Kidney (tissue), 14 donors: ENCODE data around the gene CAMK4. TPM values are rescaled to one million over a fixed set of nuclear protein-coding genes. Genes with fewer than 3 reads are reported as not detected.

Experiments
- DNase-seq, 5 donors: peaks; one replicate each; pipeline ENCODE4 v3.0.0-alpha.2; 2013 to 2020
- FAIRE-seq: peaks from 2 replicates; lab custom pipeline; 2012; peaks lifted over from hg19 to GRCh38; lab: Jason Lieb, UNC
- H3K27ac ChIP-seq, 2 donors: one replicate each; pipeline ENCODE4 v1.7.0; 2013; ENCODE audit warnings: low read depth in 2 of 2, low read length in 2 of 2, inconsistent platforms in 1 of 2
- H3K27me3 ChIP-seq: one replicate; pipeline ENCODE4 v1.7.1; 2013; ENCODE audit warnings: low read length, inconsistent platforms; ENCODE audit not compliant: control insufficient read depth, insufficient read depth
- H3K36me3 ChIP-seq, 3 donors: one replicate each; pipeline versions ENCODE4 v1.7.0 to v1.7.1; 2013; ENCODE audit warnings: low read length in 3 of 3, control low read depth in 1 of 3, inconsistent platforms in 1 of 3; ENCODE audit not compliant: insufficient read depth in 3 of 3, control insufficient read depth in 2 of 3
- H3K4me1 ChIP-seq, 3 donors: one replicate each; pipeline versions ENCODE4 v1.7.0 to v1.7.1; 2013; ENCODE audit warnings: low read length in 3 of 3, inconsistent platforms in 1 of 3, low read depth in 1 of 3; ENCODE audit not compliant: control insufficient read depth in 2 of 3, insufficient read depth in 2 of 3
- H3K4me3 ChIP-seq, 3 donors: one replicate each; pipeline versions ENCODE4 v1.7.0 to v1.8.1; 2013; ENCODE audit warnings: low read length in 3 of 3, control low read depth in 1 of 3, inconsistent platforms in 1 of 3
- H3K9ac ChIP-seq, 3 donors: one replicate each; pipeline versions ENCODE4 v1.7.0 to v1.7.1; 2013; ENCODE audit warnings: low read length in 3 of 3, control low read depth in 1 of 3, inconsistent platforms in 1 of 3
- H3K9me3 ChIP-seq, 3 donors: one replicate each; pipeline versions ENCODE4 v1.7.0 to v1.7.1; 2013; ENCODE audit warnings: low read length in 3 of 3, control low read depth in 1 of 3, inconsistent platforms in 1 of 3; ENCODE audit not compliant: control insufficient read depth in 2 of 3, insufficient read depth in 1 of 3
- CTCF ChIP-seq: IDR thresholded peaks from 3 replicates; pipeline ENCODE4 v1.5.1; 2012; ENCODE audit warnings: mild to moderate bottlenecking, moderate library complexity, borderline replicate concordance; ENCODE audit not compliant: insufficient read depth; ENCODE audit errors: extremely low read depth
- intact Hi-C: fragments of 100-400 bp; cut with DNase I; formaldehyde crosslinking; loops from one replicate; pipeline ENCODE4 v1.11.1; 2022
- polyA plus RNA-seq: library from polyadenylated mRNA; stranded (reverse); fragments of 350-450 nt; fragmentation: Illumina TruSeq; extraction: RNeasy Lipid Tissue Mini Kit (QIAGEN cat#74804); gene quantifications from one replicate; pipeline ENCODE4 v1.2.3, GENCODE V29; 2014; ENCODE audit warnings: low read depth, low replicate concordance; ENCODE audit not compliant: insufficient read depth
- total RNA-seq: library from RNA; stranded (reverse); fragmentation: NEBNext Ultra II Directional; extraction: Animal tissue kit (Norgen Biotek cat#: 25700); gene quantifications from one replicate; pipeline ENCODE4 v1.2.1, GENCODE V29; 2021
- donor health status: control.
- donor health status: control.
- donor health status: control.
- donor health status: control.
- donor health status: control.
- donor health status: DM: yes; HTN: yes; CAD: no.
- donor health status: Normal renal cell carcinoma (clear cell type).

CAMK4 gene
- total and polyA plus RNA-seq, 2 donors from 2014 or later, result 0.37 to 4.7 TPM

DNA sequence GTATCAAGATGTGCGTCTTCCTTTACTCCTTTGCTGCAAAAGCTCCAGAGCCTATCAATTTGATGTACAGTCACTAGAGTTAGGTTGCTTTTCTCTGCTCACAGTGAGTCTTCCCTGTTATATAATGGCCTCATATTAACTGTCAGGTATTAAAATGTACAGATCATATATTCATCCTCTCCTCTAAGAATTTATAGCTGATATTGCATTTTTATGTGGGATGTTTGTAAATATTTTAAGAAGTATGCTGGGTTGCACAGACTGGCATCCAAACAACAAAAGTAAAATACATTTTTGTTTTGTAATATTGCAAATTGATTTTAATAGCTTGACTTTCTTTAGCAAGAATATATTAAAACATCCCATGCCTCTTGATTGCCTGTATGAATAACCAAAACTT is 148.6 kb downstream of the CAMK4 start:
- intact Hi-C loops, result no loop called here
- no peaks in the 10 kb centered on the region for H3K9me3 ChIP-seq
- FAIRE-seq (no peak), DNase-seq (no peak)
- TF ChIP-seq CTCF, result no peak
- H3K27me3 ChIP-seq, result no peaks in the 10 kb centered on the region
- H3K9ac ChIP-seq, result no peak overlapping the region
- no peak overlapping the region for H3K27ac ChIP-seq
- H3K4me1 ChIP-seq, result no peaks in the 10 kb centered on the region
- H3K4me3 ChIP-seq, result no peak overlapping the region
- H3K36me3 ChIP-seq, result no peaks in the 10 kb centered on the region

GRCh38 chr5:111374380-111374779 is 150.2 kb downstream of the CAMK4 start:
- intact Hi-C loops, result no loop called here
- Histone ChIP-seq H3K27me3 (no peaks in the 10 kb centered on the region), H3K9me3 (no peaks in the 10 kb centered on the region), H3K9ac (no peak overlapping the region), H3K36me3 (no peaks in the 10 kb centered on the region), H3K27ac (no peak overlapping the region), H3K4me3 (no peak overlapping the region), H3K4me1 (no peaks in the 10 kb centered on the region)
- no peak for TF ChIP-seq CTCF
- no peak for DNase-seq
- FAIRE-seq, result no peak

GRCh38 chr5:111375645-111376044 is 151.5 kb downstream of the CAMK4 start:
- Histone ChIP-seq H3K9me3 (no peaks in the 10 kb centered on the region), H3K4me3 (no peak overlapping the region), H3K9ac (no peak overlapping the region), H3K4me1 (no peaks in the 10 kb centered on the region), H3K27me3 (no peaks in the 10 kb centered on the region), H3K36me3 (no peaks in the 10 kb centered on the region), H3K27ac (no peak overlapping the region)
- no peak for TF ChIP-seq CTCF
- DNase-seq (no peak), FAIRE-seq (no peak)
- intact Hi-C loops, result no loop called here

DNA sequence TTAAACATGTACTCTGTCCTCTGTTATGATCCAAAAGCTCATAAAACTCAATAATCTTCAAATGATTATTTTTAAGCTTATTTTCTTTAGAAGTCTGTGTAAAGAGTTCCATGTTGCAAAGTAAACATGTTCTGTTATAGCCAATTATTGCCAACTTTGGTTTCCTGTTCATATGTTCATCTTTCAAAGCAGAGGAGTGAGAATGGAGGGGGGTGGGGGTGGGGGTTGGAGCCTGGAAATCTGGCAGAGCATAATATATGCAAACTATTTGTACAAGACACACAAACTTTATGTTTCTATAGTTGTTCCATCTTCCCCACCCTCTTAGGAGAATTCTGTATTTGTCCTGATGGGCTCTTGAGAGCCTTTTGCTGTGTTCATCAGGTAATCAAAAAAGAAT is 153.1 kb downstream of the CAMK4 start:
- Histone ChIP-seq H3K4me3 (no peak overlapping the region), H3K27me3 (no peaks in the 10 kb centered on the region), H3K9me3 (no peaks in the 10 kb centered on the region), H3K4me1 (no peaks in the 10 kb centered on the region), H3K9ac (no peak overlapping the region), H3K27ac (no peak overlapping the region), H3K36me3 (no peaks in the 10 kb centered on the region)
- intact Hi-C loops, result no loop called here
- no peak for TF ChIP-seq CTCF
- FAIRE-seq, result no peak
- no peak for DNase-seq
